ENCODE results near the gene CLIC4.

DNA sequence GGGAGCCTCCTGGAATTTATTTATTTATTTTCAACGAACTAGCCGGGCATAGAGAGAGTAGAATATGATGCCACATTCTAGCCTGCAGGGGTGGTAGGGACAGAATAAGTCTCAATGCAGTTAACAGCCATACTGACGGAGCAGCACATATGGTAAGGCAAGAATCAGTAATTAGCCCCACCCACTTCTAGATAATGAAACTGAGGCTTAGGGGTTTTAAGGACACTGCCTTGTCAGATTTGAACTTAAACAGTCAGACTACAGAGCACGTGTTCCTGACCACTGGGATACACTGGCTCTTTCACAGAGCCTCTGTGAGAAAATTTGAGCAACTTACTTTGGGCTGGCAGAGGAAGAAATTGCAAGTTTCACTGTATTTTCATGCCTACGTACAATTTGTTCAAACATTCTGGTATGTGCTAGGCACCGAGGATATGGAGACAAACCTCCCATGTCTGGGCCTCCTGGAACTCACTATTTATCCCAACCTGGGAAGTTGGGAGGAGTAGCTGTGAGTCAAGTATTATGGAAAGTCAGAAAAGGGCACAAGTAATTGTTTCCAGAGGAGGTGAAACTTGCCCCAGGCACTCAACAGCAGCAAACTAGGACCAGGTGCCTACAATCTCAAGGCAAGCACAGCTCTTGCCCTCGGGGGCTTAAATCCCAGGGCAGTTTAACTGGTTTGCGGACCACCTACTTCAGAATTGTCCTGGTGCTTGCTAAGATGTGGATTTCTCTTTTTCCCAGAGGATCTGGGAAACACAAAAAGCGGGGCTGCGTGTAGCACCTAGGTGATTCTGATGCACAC, 1.6 kb upstream of the CLIC4 start:
- no peak for TF ChIP-seq POLR2AphosphoS5 (IDR thresholded peaks at IDR 0.05)
- TF ChIP-seq POLR2A (IDR thresholded peaks at IDR 0.05), result no peak
- no peak for TF ChIP-seq CTCF (IDR thresholded peaks at IDR 0.05)
